D721Med (cell line): ENCODE measurements around the gene PCDH7.

Experiments used
- DNase-seq: peaks from one replicate; pipeline ENCODE4 v3.0.0; 2011; ENCODE audit warnings: low spot score; ENCODE audit not compliant: insufficient read length
- FAIRE-seq: peaks from 2 replicates; lab custom pipeline; 2011; peaks lifted over from hg19 to GRCh38; lab: Jason Lieb, UNC
- CTCF ChIP-seq: IDR thresholded peaks from 2 replicates; pipeline ENCODE4 v1.5.1; 2012; ENCODE audit warnings: mild to moderate bottlenecking, control low read depth; ENCODE audit not compliant: insufficient read depth; ENCODE audit errors: missing control alignments

Gene PCDH7

DNA sequence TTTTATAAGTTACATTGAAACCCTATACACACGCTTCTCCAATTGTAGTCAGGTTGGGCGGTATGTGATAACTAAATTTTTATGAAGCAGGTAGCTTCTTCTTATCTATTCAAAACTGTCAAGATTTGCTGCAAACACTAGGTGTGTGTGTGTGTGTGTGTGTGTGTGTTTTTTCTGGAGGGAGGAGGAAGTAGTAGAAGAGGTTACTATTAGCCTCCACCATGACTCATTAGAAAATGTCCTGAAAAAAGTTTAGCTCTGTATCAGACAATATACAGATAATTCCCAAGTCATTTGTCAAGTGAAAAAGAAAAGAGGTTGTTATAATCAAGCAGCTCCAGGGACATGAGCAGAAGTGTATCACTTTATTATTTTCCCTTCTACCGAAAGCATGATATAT is 33.9 kb downstream of the PCDH7 start:
- no peak for DNase-seq
- FAIRE-seq: no peak
- no peak for TF ChIP-seq CTCF

GRCh38 chr4:30755346-30755745 is 35.2 kb downstream of the PCDH7 start:
- FAIRE-seq (no peak), DNase-seq (no peak)
- no peak for TF ChIP-seq CTCF

DNA sequence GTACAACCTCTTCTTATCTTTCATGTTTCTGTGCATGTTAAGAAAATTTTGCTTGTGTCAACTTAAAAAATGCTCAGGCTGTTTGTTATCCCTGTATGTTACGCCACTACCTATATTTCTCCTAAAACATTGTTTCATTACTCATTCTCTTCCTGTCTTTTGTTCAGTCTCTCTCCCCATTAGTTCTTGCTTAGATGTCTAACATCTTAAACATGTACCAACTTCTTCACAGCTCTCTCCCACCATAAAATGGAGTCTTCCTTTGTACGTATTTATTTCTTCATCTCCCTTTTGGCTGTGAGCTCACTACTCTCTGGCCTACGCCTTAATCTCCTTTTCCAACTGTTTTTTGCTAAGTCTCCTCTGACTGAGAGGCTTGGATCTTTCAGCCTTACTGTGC is 36.4 kb downstream of the PCDH7 start:
- no peak for TF ChIP-seq CTCF
- no peak for DNase-seq
- FAIRE-seq: no peak

DNA sequence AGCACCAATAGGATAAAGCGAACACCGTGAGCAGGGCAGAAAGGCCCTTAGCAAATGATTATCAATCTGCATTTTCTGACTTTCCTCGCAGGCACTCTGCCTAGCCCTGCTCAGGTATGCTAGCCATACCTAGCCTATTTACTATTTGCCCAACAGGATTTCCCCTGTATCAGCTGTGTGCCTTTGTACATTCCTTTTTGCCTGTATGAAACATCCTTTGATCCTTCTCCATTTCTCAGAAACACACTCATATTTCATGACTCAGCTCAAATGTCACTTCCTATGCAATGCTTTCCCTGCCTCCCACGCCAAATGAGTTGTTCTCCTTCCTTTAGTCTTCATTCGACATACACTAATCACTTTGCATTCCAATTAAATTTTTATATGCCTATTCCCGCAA is 37.2 kb downstream of the PCDH7 start:
- DNase-seq (no peak), FAIRE-seq (no peak)
- no peak for TF ChIP-seq CTCF

DNA sequence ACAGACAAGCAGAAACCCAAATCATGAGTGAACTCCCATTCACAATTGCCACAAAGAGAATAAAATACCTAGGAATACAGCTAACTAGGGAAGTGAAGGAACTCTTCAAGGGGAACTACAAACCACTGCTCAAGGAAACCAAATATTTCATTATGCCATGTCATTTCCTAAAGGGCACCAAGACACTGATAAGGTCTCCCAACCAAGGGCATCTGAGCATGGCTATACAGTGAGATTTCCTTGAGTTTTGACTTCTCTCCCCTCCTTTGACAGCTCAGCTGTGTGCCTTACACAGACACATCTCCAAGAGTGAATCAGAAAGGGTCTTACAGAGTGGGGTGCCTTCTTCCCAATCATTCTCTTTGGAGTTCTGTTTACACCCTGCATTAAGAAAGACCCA is 40.4 kb downstream of the PCDH7 start:
- TF ChIP-seq CTCF: no peak
- DNase-seq (no peak), FAIRE-seq (no peak)

- DNase-seq (no peak), FAIRE-seq (no peak)
- TF ChIP-seq CTCF: no peak
Observed at GRCh38 chr4:30763321-30763727, 43.2 kb downstream of the PCDH7 start.

- DNase-seq (no peak), FAIRE-seq (no peak)
- TF ChIP-seq CTCF: no peak
Observed at GRCh38 chr4:30765022-30765421, 44.9 kb downstream of the PCDH7 start.
